Activated T-helper 2 cell treated with anti-CD3 and anti-CD28 coated beads, Interferon-gamma antibody, Interleukin-2, Interleukin-4, amounts not matched to agents 10 μg/mL and 5 μg/mL and 100 μg/mL, durations not matched to agents 14 hours and 24 hours and 36 hours (primary cell): Measurements from ENCODE around the gene GREB1L. TPM values are rescaled to one million over a fixed set of nuclear protein-coding genes. Genes with fewer than 3 reads are reported as not detected.

Experiments
- DNase-seq: peaks from one replicate; pipeline ENCODE4 v3.0.0; 2021; ENCODE audit warnings: low spot score
- H3K27ac Mint-ChIP-seq: one replicate; pipeline ENCODE4 v1.8.0; 2021; ENCODE audit warnings: mixed read lengths
- H3K27me3 Mint-ChIP-seq: one replicate; pipeline ENCODE4 v1.8.0; 2021; ENCODE audit warnings: low read depth, mixed read lengths
- H3K36me3 Mint-ChIP-seq: one replicate; pipeline ENCODE4 v1.8.0; 2021; ENCODE audit warnings: low read depth, mixed read lengths
- H3K4me1 Mint-ChIP-seq: one replicate; pipeline ENCODE4 v1.8.0; 2021; ENCODE audit warnings: low read depth, mixed read lengths
- H3K4me3 Mint-ChIP-seq: one replicate; pipeline ENCODE4 v1.8.0; 2021; ENCODE audit warnings: low read depth, mild to moderate bottlenecking, moderate library complexity, mixed read lengths
- H3K9me3 Mint-ChIP-seq: one replicate; pipeline ENCODE4 v1.8.0; 2021; ENCODE audit warnings: mixed read lengths
- intact Hi-C: fragments of 100-400 bp; cut with micrococcal nuclease; formaldehyde crosslinking; loops from one replicate; pipeline ENCODE4 v1.15.1; 2023
- total RNA-seq: library from RNA; stranded (reverse); gene quantifications from 2 replicates; pipeline ENCODE4 v1.2.3, GENCODE V29; 2022

Gene GREB1L
- total RNA-seq, 1 donor from 2014 or later: not detected

DNA sequence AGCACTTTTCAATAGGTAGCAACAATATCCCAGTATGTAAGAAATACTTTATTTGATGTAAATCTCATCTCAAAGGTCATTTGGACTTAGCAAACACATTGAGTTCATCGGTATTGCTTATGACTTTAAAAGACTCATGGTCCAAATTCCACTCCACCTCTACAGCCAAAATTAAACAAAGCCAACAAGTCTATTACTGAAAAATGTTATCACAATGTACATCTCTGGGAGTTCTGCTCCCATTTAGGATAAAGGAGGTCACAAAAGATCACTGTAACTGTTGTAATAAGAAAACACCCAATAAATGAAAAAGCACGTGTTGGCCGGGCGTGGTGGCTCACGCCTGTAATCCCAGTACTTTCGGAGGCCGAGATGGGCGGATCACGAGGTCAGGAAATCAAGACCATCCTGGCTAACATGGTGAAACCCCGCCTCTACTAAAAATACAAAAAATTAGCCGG lies 308.5 kb downstream of the GREB1L start:
- DNase-seq: no peak
- Mint-ChIP-seq H3K9me3 (no peaks in the 10 kb centered on the region), H3K36me3 (peaks cover 56% of the 10 kb centered on the region), H3K4me1 (peaks cover 11% of the 10 kb centered on the region), H3K27ac (no peak overlapping the region), H3K4me3 (no peak overlapping the region), H3K27me3 (no peaks in the 10 kb centered on the region)
- intact Hi-C loops: loop anchor here (10.0 kb wide), 1 partner anchor 64 kb away; the partner anchor contains the start of gene SNRPD1

GRCh38 chr18:21557607-21558253 lies 315.7 kb downstream of the GREB1L start:
- Mint-ChIP-seq H3K4me3 (no peak overlapping the region), H3K36me3 (peaks cover 38% of the 10 kb centered on the region), H3K27ac (no peak overlapping the region), H3K27me3 (no peaks in the 10 kb centered on the region), H3K4me1 (peaks cover 1% of the 10 kb centered on the region), H3K9me3 (no peaks in the 10 kb centered on the region)
- no peak for DNase-seq
- intact Hi-C loops: loop anchor here (10.0 kb wide), 1 partner anchor 57 kb away; the partner anchor contains the start of gene SNRPD1

DNA sequence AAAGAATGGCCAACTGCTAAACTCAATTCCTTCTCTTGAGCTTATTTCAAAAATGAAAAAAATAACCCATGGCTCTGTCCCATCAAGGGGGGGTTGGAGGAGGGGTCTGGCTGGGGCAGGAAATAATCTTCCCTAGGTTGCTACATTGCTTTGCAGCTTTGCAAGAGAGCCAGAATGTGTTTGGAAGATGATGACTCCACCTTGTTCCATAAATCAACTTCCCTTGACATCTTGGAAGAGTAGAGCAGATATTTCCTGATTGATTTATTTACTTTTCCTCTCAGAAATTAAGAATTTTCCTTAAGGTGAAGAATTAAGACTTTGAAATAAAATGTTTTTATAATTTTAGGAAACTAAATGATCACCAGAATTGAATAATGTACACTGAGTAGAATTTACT lies 317.2 kb downstream of the GREB1L start:
- no peak for DNase-seq
- Mint-ChIP-seq H3K27me3 (no peaks in the 10 kb centered on the region), H3K27ac (no peak overlapping the region), H3K4me1 (peaks cover 1% of the 10 kb centered on the region), H3K36me3 (peaks cover 38% of the 10 kb centered on the region), H3K4me3 (no peak overlapping the region), H3K9me3 (no peaks in the 10 kb centered on the region)
- intact Hi-C loops: loop anchor here (10.0 kb wide), 1 partner anchor 56 kb away; the partner anchor contains the start of gene SNRPD1

GRCh38 chr18:21571772-21572171 lies 329.7 kb downstream of the GREB1L start:
- no peak for DNase-seq
- H3K27ac Mint-ChIP-seq: no peak overlapping the region
- intact Hi-C loops: no loop called here
- H3K4me1 Mint-ChIP-seq: no peaks in the 10 kb centered on the region
- no peaks in the 10 kb centered on the region for H3K27me3 Mint-ChIP-seq
- peaks cover 72% of the 10 kb centered on the region for H3K36me3 Mint-ChIP-seq
- H3K9me3 Mint-ChIP-seq: no peaks in the 10 kb centered on the region
- no peak overlapping the region for H3K4me3 Mint-ChIP-seq

Other genes with a start within 250 kb of the GREB1L start
- 53.9 and 60.9 TPM in 2 replicates for gene ROCK1, start 130.4 kb upstream of the GREB1L start, total RNA-seq